GM18526 (cell line): ENCODE results near the gene TICRR.

Experiments used
- POLR2A ChIP-seq: IDR thresholded peaks from 3 replicates; pipeline ENCODE4 v1.6.1; 2011; ENCODE audit not compliant: insufficient read length; ENCODE audit errors: extremely low read depth

The TICRR gene

DNA sequence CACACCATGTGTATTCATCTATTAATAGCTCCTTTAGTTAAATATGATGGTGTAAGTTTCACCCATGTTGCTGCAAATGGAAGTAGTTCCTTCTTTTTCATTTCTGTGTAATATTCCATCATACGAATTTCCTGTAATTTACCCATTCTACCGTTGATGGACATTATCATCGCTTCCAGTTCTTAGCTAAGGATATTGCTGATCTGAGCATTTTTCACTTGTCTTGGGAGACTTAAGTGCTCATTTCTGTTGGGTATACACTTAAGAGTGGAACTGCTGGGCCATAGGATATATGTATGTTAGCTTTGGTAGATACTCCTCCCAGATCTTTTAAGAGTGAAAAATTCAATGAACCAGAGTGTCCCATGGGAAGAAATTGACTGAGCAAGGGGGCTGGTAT lies 92.9 kb downstream of the TICRR start:
- TF ChIP-seq POLR2A = no peak

DNA sequence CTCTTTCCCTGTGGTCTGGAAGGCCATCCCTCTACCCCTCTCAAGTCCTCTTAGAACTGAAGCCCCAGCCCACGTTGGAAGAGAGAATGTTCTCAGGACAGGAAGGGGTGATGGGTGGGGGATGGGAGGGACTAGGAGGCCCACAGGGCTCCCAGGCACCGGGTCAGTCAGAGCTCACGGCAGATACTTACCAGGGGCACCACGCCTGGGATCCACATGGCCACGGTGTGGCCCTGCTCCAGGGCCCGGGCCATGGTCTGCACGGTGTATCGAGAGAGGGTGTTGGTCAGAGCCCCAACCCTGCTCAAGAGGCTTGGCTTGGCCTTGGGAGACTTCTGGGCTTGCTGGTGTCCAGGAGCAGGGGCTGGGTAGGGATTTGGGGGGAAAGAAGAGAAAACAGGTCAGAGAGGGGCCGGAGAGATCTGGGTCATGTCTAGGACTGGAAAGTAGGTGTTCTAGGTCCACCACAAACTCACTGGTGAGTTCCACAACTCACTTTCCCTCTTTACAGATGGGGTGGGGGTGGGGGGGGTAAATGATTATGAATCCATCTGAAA lies 94.1 kb downstream of the TICRR start:
- TF ChIP-seq POLR2A = no peak

DNA sequence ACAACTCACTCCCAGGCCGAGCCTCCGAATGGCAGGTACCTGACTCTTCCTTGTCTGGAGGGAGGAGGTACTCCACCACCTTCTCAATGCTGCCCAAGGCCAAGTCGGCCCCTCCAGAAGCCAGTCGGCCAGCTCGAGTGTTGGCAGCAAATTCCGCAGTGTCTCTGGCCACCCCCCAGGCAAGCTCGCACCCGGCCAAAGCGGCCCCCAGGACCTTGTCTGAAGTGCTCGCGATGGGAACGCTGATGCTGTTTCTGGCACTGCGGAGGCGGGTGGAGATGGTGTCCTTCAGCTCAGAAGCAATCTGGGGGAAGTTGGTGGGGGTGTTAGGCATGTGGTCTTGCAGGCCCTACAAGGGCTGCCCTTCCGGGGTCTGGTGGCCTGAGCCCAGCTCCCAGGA lies 94.7 kb downstream of the TICRR start:
- TF ChIP-seq POLR2A = no peak

DNA sequence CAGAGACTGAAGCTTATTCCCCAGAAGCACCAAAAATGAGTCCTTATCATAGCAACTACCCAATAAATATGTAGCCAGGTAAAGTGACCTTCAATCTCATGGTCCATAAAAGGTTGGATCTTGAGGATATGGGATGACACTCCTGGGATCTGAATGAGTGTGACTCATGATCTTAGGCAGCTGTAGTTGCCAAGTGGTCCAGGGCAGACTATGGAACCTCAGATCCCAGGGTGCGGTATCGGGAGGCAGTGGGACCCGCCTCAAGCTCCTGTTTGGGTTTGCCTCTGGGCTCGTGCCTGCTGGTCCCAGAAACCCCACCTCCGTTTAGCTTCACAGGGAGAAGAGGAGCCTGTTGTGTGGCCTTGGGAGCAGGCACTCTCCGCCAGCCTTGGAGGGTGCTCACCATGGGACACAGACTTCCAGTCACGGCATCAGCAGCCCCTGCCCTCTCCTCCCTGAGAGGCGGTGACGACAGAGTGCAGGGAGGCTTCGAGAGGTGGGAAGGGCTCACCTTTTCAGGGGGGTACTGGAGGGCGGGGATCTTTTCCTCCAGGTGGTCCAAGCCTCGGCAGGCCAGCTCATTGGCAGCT lies 95.8 kb downstream of the TICRR start:
- no peak for TF ChIP-seq POLR2A

DNA sequence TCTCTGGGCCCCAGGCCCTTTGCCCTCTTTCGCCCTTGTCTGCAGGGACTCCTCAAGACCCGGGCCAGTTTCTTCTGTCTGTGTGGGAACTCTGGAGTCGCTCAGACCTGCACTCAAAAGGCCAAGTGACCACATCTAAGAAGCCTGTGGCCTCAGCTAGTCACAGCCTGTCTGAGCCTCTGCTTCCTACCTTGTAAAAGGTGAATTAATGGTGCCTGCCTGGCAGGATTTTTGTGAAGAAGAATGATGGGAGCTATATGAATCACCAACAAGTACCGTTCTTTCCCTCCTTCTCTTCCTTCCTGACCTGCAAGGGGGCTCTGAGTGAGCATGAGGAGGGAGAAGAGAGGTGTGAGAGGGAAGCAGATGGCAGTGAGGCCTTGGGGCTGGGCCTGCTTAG lies 96.4 kb downstream of the TICRR start:
- TF ChIP-seq POLR2A = no peak

DNA sequence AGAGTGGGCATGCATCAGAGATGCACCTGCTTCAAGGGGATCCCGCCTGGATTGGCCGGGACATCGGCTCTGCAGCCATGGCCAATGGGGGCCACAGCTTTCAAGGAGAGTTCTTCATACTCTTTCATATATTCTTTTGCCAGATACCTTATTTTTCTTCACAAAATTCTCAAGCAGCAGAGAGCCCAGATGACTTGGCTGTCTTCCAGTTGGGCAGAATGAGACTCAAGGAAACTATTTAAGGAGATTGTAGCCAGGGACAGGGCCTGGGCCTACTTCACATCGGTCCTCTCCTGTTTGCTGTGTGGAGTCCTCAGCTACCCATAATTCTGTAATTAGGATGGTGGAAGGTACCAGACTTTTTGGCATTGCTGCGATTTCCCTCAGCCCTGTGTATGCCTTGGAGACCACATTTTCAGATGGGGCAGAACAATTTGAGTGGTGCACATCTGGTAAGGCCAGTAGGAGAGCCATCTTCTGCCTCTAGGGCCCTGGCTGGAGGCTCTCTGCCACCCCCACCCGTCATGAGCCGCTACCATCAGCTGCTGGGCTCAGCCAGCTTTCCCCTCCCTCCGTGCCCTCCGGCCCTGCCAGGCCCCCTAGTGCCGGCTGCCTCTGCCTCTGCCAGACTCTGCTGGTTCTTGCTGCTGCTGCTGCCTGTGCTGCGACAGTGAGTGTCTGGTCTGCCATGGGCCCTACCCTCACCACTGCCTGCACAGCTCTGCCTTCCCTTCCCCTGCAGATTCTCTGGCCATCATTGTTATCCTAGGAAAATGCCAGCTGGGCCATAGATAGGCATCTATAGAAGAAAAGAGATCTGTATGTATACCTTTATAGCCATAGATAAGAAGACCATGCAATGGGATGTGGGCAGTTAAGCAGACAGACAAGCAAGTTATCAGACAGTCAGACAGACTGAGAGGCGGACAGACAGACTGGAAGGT lies 97.2 kb downstream of the TICRR start:
- no peak for TF ChIP-seq POLR2A

DNA sequence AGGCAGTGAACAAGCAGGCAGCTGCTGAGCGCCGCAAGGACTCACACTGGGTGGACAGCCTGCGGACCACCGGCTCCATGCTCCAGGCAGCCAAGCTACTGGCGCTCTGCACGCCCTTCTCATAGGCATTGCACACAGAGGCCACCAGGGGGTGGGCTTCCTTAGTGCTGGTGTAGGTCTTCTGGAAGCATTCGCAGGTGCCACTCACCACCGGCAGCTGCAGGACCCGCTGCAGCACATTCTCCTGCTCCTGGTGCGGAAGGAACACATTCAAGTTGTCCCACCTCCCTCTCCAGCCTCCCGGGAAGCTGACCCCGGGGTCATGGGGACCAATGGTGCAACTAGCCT lies 97.9 kb downstream of the TICRR start:
- no peak for TF ChIP-seq POLR2A

DNA sequence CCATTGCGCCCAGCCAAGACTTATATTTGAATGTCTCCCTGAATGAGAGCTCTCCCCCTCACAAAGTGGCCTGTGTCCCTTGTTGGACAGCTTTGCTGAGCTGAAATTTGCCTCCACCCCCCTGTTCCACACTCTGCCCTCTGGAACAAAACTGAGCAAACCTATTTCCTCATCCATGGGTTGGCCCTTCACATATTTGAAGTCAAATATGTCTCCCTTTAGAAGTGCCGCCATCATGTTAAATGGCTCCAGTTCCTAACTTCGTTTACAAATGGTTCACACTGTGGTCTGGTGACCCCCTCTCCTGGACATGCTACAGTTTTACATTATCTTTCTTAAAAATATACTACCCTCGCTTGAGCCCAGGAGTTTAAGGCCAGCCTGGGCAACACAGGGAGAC lies 99.3 kb downstream of the TICRR start:
- TF ChIP-seq POLR2A = no peak

DNA sequence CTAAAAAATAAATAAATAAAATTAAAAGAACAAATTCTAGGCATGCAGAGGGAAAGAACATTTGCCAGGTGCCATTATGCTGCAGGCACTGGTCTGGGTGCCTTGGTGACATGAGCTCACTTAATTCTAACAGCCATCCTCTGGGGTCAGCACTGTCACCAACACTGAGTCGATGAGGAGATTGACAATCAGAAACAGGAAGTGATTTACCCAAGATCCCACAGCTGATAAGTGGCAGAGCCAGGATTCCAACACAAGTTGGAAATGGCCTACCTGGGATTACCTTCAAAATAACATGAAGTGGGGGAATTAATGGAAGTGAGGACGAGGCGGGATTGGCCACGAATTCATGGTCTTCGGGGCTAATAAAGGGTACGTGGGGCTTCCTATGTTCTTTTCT lies 100.3 kb downstream of the TICRR start:
- TF ChIP-seq POLR2A = no peak

DNA sequence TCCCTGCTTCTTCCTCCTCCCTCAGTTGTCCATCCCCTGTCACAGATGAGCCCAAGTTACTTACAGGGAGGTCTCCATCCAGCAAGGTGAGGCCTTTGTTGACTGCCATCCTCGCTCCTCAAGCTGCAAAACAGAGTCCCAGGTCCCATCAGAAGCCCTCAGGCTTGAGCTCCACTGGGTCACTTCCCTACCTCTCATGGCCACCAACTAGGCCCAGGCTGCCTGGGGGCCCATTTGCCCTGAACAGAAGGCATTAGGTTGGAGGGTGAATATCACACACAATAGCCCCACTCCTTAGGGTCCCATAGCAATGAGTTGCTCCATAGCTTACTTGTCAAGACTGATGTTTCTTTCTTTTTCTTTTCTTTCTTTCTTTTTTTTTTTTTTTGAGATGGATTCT lies 102.1 kb downstream of the TICRR start:
- TF ChIP-seq POLR2A = no peak
